Chondrocyte (in vitro differentiated cells): ENCODE results near the gene SMIM44. TPM values are rescaled to one million over a fixed set of nuclear protein-coding genes. Genes with fewer than 3 reads are reported as not detected.

ENCODE experiments used
- DNase-seq: peaks from one replicate; pipeline ENCODE4 v3.0.0; 2021; ENCODE audit warnings: mixed read lengths, low spot score
- H3K27ac Mint-ChIP-seq: one replicate; pipeline ENCODE4 v1.8.0; 2021; ENCODE audit warnings: mild to moderate bottlenecking, moderate library complexity, mixed read lengths; ENCODE audit not compliant: unreplicated experiment
- H3K27me3 Mint-ChIP-seq: 2 replicates; pipeline ENCODE4 v1.8.0; 2021; ENCODE audit warnings: low read depth, mixed read lengths
- H3K36me3 Mint-ChIP-seq: 2 replicates; pipeline ENCODE4 v1.8.0; 2021; ENCODE audit warnings: low read depth, mixed read lengths
- H3K4me1 Mint-ChIP-seq: 2 replicates; pipeline ENCODE4 v1.8.0; 2021; ENCODE audit warnings: low read depth, mild to moderate bottlenecking, mixed read lengths
- H3K4me3 Mint-ChIP-seq: one replicate; pipeline ENCODE4 v1.8.0; 2021; ENCODE audit warnings: mild to moderate bottlenecking, moderate library complexity, mixed read lengths; ENCODE audit not compliant: unreplicated experiment
- H3K9me3 Mint-ChIP-seq: 2 replicates; pipeline ENCODE4 v1.8.0; 2021; ENCODE audit warnings: low read depth, mixed read lengths
- CTCF ChIP-seq: fragments of 200-600 bp; sonication (generic); IDR thresholded peaks from 2 replicates; pipeline ENCODE4 v1.5.0; 2021; ENCODE audit warnings: antibody characterized with exemption, mild to moderate bottlenecking, moderate library complexity
- total RNA-seq: library from RNA; stranded (reverse); gene quantifications from 3 replicates; pipeline ENCODE4 v1.2.1, GENCODE V29; 2021

The SMIM44 gene
- total RNA-seq, 1 donor from 2014 or later: not detected

GRCh38 chr19:3468211-3468610 lies 15.0 kb downstream of the SMIM44 start:
- no peak for DNase-seq

GRCh38 chr19:3467437-3468198 lies 15.6 kb downstream of the SMIM44 start:
- Mint-ChIP-seq H3K4me1 (peaks cover 24% of the 10 kb centered on the region), H3K27me3 (no peaks in the 10 kb centered on the region)

More at GRCh38 chr19:3468211-3468610, 15.0 kb downstream of the SMIM44 start:
- Mint-ChIP-seq H3K4me3 (no peak overlapping the region), H3K27me3 (no peaks in the 10 kb centered on the region), H3K36me3 (peaks cover 4% of the 10 kb centered on the region), H3K27ac (no peak overlapping the region), H3K9me3 (no peaks in the 10 kb centered on the region), H3K4me1 (peaks cover 21% of the 10 kb centered on the region)
- TF ChIP-seq CTCF: no peak

GRCh38 chr19:3466635-3467034 lies 16.6 kb downstream of the SMIM44 start:
- DNase-seq: no peak
- TF ChIP-seq CTCF: no peak
- Mint-ChIP-seq H3K36me3 (peaks cover 7% of the 10 kb centered on the region), H3K4me1 (peaks cover 24% of the 10 kb centered on the region), H3K9me3 (no peaks in the 10 kb centered on the region), H3K27ac (no peak overlapping the region), H3K4me3 (no peak overlapping the region), H3K27me3 (no peaks in the 10 kb centered on the region)

More at GRCh38 chr19:3467437-3468198, 15.6 kb downstream of the SMIM44 start:
- no peak for TF ChIP-seq CTCF
- no peak for DNase-seq
- H3K27ac Mint-ChIP-seq: no peak overlapping the region
- H3K9me3 Mint-ChIP-seq: no peaks in the 10 kb centered on the region
- no peak overlapping the region for H3K4me3 Mint-ChIP-seq
- H3K36me3 Mint-ChIP-seq: peaks cover 7% of the 10 kb centered on the region

DNA sequence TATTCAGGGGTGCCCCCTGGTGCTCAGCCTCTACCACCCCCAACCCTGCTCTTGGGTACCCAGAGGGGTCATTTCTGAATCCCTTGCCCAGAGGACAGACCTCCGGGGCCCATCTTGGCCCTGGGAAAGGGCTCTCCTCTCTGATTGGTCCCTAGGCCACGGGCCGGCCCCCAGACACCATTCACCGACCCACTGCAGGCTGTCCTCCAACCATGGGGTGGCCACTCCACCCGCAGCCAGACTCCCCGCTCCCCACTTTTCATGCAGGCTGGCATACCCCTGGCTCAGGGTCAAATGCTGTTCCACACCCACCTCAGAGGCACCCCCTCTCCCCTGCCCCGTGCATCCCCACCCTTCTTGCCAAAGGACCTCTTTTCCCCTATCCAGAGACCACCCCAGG lies 17.7 kb downstream of the SMIM44 start:
- no peaks in the 10 kb centered on the region for H3K27me3 Mint-ChIP-seq
- H3K4me1 Mint-ChIP-seq: peaks cover 27% of the 10 kb centered on the region
- peaks cover 7% of the 10 kb centered on the region for H3K36me3 Mint-ChIP-seq
- peak overlapping the region; percentile 54 for H3K27ac Mint-ChIP-seq
- no peak for TF ChIP-seq CTCF
- no peaks in the 10 kb centered on the region for H3K9me3 Mint-ChIP-seq
- no peak overlapping the region for H3K4me3 Mint-ChIP-seq
- no peak for DNase-seq

GRCh38 chr19:3464587-3465235 lies 18.5 kb downstream of the SMIM44 start:
- Mint-ChIP-seq H3K36me3 (peaks cover 9% of the 10 kb centered on the region), H3K27me3 (no peaks in the 10 kb centered on the region), H3K4me1 (peaks cover 34% of the 10 kb centered on the region), H3K9me3 (no peaks in the 10 kb centered on the region), H3K4me3 (no peak overlapping the region), H3K27ac (no peak overlapping the region)
- DNase-seq: no peak
- TF ChIP-seq CTCF: no peak
